IPS-15b (cell line): ENCODE data around the gene ECSIT.

ENCODE experiments used
- H3K27me3 ChIP-seq: one replicate; pipeline ENCODE4 v1.6.1; 2013; ENCODE audit warnings: low read length; ENCODE audit not compliant: control insufficient read depth, insufficient read depth
- H3K36me3 ChIP-seq: one replicate; pipeline ENCODE4 v1.6.1; 2013; ENCODE audit warnings: low read length; ENCODE audit not compliant: control insufficient read depth, insufficient read depth
- H3K4me1 ChIP-seq: one replicate; pipeline ENCODE4 v1.6.1; 2013; ENCODE audit warnings: mild to moderate bottlenecking, low read length; ENCODE audit not compliant: control insufficient read depth, insufficient read depth
- H3K4me3 ChIP-seq: one replicate; pipeline ENCODE4 v1.5.1; 2013; ENCODE audit warnings: low read depth, low read length
- H3K9ac ChIP-seq: one replicate; pipeline ENCODE4 v1.6.1; 2013; ENCODE audit warnings: low read depth, mild to moderate bottlenecking, low read length
- H3K9me3 ChIP-seq: one replicate; pipeline ENCODE4 v1.6.1; 2013; ENCODE audit warnings: mild to moderate bottlenecking, low read length; ENCODE audit not compliant: control insufficient read depth, insufficient read depth

Gene ECSIT

DNA sequence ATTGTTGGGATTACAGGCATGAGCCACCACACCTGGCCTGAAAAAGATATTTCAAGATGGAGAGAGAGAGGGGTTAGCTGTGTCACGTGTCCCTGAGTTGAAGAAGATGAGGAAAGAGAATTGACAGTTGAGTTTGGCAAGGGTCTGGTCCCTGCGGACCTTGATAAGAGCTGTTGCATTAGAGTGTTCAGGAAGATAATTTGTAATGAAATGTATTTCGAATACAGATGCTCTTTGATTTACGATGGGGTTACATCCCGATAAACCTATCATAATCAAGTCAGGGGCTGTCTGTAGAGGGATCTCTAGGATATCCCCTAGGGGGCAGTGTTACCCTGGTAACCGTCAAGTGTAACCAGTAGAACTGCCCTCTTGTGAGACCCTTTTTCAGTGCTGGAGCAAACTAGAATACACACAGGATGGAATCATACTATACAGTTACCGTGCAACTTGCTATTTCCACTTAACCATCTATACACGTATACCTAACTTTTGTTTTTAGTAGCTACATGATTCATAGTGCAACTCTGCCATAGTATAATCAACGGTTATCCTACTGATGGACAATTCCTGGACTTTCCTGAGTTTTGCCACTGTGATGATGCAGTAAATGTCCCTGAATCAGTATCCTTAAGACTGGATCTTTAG is 31.6 kb upstream of the ECSIT start:
- peak overlapping the region; percentile 23 for H3K4me3 ChIP-seq
- no peaks in the 10 kb centered on the region for H3K4me1 ChIP-seq
- H3K27me3 ChIP-seq = no peaks in the 10 kb centered on the region
- H3K9me3 ChIP-seq = no peaks in the 10 kb centered on the region
- no peaks in the 10 kb centered on the region for H3K36me3 ChIP-seq
- no peak overlapping the region for H3K9ac ChIP-seq

DNA sequence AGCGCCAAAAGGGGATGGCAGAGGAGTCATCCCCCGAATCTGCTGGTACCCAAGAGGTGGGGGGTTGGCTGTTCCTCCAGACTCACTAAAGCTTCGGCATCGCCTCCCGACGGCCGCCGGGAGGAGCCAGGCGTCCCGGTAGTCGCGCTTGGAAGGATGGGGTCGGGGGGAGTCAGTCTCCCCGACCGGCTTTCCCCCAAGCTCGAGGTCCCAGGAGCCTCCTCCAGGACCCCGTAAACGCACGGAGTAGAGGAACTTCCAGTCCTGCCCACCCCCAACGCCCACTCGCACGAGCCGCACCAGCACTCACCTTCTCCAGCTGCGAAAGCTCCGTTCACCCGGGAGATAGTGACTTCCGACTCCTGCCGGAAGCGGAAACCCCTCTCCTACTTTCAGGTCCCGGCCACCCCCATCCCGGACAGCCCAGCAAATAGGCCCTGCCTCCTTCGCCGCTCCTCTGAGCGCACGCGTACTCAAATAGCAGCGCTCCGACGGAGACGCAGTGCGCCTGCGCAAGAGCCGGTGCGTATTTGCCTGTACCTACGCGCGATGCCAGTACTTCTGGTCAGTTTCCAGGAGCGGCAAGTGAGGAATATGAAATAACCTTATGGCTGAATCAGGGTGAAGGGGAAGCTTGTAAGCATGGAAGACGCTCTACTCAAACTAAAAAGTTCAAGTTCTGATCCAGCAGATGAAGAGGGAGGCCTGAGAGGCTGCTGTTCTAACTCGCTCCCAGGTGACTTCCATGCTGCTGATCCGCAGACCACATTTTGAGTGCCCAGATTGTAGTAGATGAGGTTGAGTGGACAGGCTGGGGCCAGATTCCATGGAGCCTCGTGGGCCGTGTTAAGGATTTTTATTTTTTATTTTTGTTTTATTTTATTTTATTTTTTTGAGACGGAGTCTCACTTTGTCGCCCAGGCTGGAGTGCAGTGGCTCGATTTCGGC is 30.2 kb upstream of the ECSIT start, which contains the start of gene ELOF1:
Gene ELOF1 (minus strand): TSS at position 350 of the 948 bp plus-strand sequence. CDS start 4,883 bp downstream, outside the sequence.
- peaks cover 3% of the 10 kb centered on the region for H3K36me3 ChIP-seq
- H3K4me1 ChIP-seq = no peaks in the 10 kb centered on the region
- no peaks in the 10 kb centered on the region for H3K9me3 ChIP-seq
- H3K27me3 ChIP-seq = no peaks in the 10 kb centered on the region
- peak within 1 kb of the TSS; percentile 96 for H3K4me3 ChIP-seq
- H3K9ac ChIP-seq = peak within 1 kb of the TSS; percentile 83

DNA sequence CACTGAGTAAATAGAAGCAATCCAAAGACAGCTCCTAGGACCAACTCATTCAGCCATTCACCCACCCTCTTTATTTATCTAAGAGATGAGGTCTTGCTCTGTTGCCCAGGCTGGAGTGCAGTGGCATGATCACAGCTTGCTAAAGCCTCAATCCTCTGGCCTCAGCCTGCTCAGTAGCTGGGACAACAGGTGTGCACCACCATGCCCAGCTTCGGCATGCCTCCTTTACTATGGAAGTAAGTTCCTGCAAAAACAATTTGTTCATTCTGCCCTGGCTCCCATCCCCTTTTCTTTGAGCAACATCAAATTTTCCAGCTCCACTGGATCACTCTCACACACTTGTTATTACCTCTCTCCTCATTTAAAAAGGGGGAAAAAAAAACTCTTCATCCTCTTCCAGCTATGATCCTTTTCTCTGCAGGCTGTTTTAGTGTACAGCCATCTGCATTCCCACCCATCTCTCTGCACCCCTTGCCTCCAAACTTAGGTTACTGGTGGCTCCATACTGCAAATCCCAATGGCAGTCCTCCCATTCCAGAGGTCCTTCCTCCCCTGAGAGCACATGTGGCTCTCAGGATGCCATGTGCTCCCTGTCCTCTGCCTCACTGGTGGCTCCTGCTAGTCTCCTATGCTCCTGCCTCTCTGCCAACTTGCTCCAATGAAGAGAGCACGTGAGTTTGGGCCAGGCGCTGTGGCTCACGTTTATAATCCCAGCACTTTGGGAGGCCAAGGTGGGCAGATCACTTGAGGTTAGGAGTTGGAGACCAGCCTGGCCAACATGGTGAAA is 27.9 kb upstream of the ECSIT start:
- Histone ChIP-seq H3K4me3 (no peak overlapping the region), H3K9ac (no peak overlapping the region)

DNA sequence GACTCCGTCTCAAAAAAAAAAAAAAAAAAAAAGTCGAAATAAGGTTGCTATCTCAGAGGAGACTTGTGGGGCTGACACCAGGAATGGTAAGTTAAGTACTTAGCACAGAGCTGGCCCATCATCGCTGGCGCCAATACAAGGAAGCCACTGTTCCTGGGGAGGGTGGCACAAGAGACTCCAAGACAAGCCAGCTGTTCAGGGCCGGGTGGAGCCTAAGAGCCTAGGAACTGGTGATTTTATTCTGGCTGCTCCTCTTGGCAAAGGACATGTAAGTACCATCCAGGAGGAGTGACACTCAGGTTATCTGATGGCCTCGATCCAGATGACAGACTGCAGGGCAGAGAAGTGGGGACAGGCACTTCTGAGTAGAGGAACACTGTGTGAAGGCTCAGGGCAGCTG is 26.3 kb upstream of the ECSIT start:
- Histone ChIP-seq H3K4me1 (no peaks in the 10 kb centered on the region), H3K36me3 (peaks cover 30% of the 10 kb centered on the region), H3K27me3 (no peaks in the 10 kb centered on the region), H3K4me3 (no peak overlapping the region), H3K9ac (no peak overlapping the region), H3K9me3 (no peaks in the 10 kb centered on the region)

More for the DNA sequence above, 27.9 kb upstream of the ECSIT start:
- Histone ChIP-seq H3K36me3 (peaks cover 23% of the 10 kb centered on the region), H3K4me1 (no peaks in the 10 kb centered on the region), H3K27me3 (no peaks in the 10 kb centered on the region), H3K9me3 (no peaks in the 10 kb centered on the region)

DNA sequence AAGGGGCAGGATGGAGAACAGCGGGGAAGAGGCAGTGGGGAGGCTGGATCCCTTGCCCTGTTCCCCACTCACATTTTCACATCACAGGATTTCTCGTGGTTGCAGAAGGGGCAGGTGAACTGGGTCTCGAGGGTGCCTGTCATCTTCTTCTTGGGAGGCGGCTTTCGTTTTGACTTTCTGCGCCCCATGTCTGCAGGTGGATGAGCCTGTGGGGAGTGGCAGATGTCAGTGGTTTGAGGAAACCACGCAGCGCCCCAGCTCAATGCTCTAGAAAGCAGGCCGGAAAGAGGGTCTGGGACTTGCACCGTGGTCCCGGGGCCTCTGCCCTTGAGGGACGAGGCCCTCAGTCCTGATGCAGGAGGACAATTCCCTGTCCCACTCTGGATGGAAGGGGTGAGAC is 25.2 kb upstream of the ECSIT start:
- Histone ChIP-seq H3K4me1 (no peaks in the 10 kb centered on the region), H3K36me3 (peaks cover 33% of the 10 kb centered on the region), H3K9me3 (no peaks in the 10 kb centered on the region), H3K27me3 (no peaks in the 10 kb centered on the region), H3K4me3 (no peak overlapping the region), H3K9ac (no peak overlapping the region)

DNA sequence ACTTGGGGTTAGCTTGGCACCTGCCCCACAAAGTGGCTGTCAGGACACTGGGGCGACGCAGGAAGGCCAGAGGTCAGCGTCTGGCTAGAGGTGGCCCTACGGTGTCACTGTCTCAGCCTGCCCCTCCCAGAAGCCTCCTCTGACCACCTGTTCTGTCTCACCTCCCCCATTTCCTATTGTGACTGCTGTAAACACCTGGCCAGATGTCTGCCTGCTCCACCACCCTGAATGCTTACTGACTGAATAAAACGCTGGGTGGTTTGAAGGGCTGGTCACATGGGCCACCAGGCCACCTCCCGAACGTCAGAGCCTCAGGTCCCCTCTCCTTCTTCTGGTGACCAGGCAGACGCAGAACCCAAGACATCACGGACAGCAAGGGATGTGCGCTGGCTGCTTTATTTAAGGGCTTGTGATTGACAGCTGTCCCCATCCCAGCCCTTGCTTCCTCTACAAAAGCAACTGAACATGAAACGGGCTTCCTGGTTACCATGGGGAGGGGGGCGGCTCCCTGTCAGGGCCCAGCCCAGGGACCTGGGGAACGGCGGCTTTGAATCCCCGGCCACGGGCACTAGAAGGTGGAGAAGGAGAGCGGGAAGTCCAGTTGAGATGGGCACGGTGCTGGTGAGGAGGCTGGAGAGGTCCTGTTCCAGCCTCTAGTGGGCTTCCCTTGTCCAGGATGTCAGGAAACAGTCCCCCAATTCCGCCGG is 23.9 kb upstream of the ECSIT start:
- H3K4me3 ChIP-seq = no peak overlapping the region
- no peak overlapping the region for H3K9ac ChIP-seq
- peaks cover 33% of the 10 kb centered on the region for H3K36me3 ChIP-seq
- no peaks in the 10 kb centered on the region for H3K4me1 ChIP-seq
- no peaks in the 10 kb centered on the region for H3K27me3 ChIP-seq
- H3K9me3 ChIP-seq = no peaks in the 10 kb centered on the region

DNA sequence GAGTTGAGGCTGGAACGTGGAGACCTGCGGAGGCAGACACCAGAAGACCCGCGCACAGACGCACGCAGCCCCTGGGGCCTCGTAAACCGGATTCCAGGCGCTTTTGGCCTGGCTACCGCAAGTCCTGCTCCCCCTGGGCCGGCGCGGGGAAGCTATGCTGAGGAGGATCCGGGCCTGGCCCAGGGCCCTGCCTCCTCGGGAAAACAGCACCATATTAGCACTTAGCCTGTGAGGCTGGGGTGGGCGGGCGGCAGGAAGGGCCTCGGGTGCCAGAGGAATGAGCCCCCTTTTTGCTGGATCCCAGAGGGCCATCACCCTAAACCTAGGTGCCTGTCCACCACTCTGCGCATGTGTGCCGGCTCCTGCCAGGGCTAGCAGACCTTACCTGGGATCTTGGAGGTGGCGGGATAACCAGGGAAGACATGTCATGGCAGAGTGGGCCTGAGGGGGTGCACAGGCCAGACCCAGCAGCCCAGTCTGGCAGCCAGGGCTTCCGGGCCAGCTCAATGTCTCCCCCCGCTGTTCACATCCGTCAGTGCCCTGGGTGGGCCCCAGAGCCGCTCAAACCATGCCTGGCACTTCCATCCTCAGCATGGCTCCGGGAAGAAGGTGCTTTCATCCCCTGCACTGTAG is 22.8 kb upstream of the ECSIT start:
- no peaks in the 10 kb centered on the region for H3K4me1 ChIP-seq

DNA sequence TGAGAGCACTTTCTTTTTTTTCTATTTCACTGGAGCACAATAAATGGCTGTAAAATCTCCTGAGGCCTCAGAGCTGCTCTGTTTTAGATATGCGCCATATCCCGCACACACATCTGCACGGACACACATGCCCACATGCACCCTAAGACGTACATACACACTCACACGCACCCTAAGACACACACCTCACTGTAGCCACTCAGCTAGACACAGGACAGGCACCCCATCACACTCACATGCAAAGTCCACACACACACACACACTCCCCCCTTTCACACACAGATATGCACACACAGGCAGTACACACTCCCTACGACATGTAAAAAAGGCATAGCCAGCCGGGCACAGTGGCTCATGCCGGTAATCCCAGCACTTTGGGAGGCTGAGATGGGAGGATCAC is 21.3 kb upstream of the ECSIT start:
- H3K36me3 ChIP-seq = peaks cover 33% of the 10 kb centered on the region
- H3K4me3 ChIP-seq = no peak overlapping the region
- H3K27me3 ChIP-seq = no peaks in the 10 kb centered on the region
- no peaks in the 10 kb centered on the region for H3K9me3 ChIP-seq
- no peak overlapping the region for H3K9ac ChIP-seq
- H3K4me1 ChIP-seq = no peaks in the 10 kb centered on the region

More for the DNA sequence above, 22.8 kb upstream of the ECSIT start:
- Histone ChIP-seq H3K36me3 (peaks cover 33% of the 10 kb centered on the region), H3K27me3 (no peaks in the 10 kb centered on the region), H3K9ac (no peak overlapping the region), H3K9me3 (no peaks in the 10 kb centered on the region), H3K4me3 (no peak overlapping the region)

DNA sequence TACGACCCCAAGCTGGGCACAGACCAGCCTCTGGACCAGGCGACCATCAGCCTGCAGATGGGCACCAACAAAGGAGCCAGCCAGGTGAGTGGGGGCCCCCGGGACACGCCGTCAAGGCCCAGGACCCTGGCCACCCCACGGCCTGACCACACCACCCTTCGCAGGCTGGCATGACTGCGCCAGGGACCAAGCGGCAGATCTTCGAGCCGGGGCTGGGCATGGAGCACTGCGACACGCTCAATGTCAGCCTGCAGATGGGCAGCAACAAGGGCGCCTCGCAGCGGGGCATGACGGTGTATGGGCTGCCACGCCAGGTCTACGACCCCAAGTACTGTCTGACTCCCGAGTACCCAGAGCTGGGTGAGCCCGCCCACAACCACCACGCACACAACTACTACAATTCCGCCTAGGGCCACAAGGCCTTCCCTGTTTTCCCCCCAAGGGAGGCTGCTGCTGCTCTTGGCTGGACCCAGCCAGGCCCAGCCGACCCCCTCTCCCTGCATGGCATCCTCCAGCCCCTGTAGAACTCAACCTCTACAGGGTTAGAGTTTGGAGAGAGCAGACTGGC is 20.5 kb upstream of the ECSIT start:
- Histone ChIP-seq H3K4me3 (no peak overlapping the region), H3K4me1 (no peaks in the 10 kb centered on the region), H3K27me3 (no peaks in the 10 kb centered on the region), H3K9ac (no peak overlapping the region), H3K9me3 (no peaks in the 10 kb centered on the region), H3K36me3 (peaks cover 35% of the 10 kb centered on the region)

DNA sequence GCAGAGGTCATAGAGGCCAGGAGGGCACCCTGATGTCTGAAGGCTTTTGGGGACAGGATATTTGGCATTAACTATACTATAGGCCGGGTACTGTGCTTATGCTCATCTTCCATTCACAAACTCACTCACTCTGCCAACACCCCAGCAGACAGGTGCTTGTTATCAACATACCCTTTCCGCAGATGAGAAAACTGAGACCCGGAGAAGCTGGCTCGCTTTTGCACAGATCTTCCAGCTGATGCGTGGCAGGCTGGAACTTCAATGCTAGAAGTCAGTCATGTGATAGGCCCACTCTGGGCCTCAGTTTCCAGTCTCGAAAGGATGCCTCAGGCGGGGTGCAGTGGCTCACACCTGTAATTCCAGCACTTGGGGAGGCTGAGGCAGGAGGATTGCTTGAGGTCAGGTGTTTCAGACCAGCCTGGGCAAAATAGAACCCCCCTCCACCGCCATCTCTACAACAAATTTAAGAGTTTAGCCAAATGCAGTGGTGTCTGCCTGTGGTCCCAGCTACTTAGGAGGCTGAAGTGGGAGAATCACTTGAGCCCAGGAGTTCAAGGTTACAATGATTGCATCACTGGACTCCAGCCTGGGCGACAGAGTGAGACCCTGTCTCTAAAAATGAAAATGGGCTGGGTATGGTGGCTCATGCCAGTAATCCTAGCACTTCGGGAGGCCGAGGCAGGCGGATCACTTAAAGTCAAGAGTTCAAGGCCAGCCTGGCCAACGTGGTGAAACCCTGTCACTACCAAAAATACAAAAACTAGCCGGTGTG is 19.2 kb upstream of the ECSIT start:
- H3K4me1 ChIP-seq = no peaks in the 10 kb centered on the region
- no peaks in the 10 kb centered on the region for H3K9me3 ChIP-seq
- H3K36me3 ChIP-seq = peaks cover 21% of the 10 kb centered on the region
- H3K27me3 ChIP-seq = no peaks in the 10 kb centered on the region
- no peak overlapping the region for H3K4me3 ChIP-seq
- H3K9ac ChIP-seq = no peak overlapping the region
